ENCODE results near the gene CAMTA1. TPM values are rescaled to one million over a fixed set of nuclear protein-coding genes. Genes with fewer than 3 reads are reported as not detected.

The CAMTA1 gene
- total RNA-seq, 3 donors from 2014 or later: 73.4 to 114 (median 82.6) TPM

- Histone ChIP-seq H3K4me1 (ENCODE audit: low read depth) (no peaks in the 10 kb centered on the region), H3K36me3 (ENCODE audit: low read depth) (no peaks in the 10 kb centered on the region), H3K9me3 (no peaks in the 10 kb centered on the region), H3K4me3 (no peak overlapping the region)
- no peak for DNase-seq
- ATAC-seq: no peak
- TF ChIP-seq CTCF (IDR thresholded peaks at IDR 0.05): no peak
- intact Hi-C loops (cut with DNase I, micrococcal nuclease): no loop called here
These were observed 715.3 kb downstream of the CAMTA1 start for GRCh38 chr1:7500381-7501083.

GRCh38 chr1:7501084-7501491 is 715.8 kb downstream of the CAMTA1 start:
- intact Hi-C loops (cut with DNase I, micrococcal nuclease): no loop called here
- Histone ChIP-seq H3K4me1 (ENCODE audit: low read depth) (no peaks in the 10 kb centered on the region), H3K9me3 (no peaks in the 10 kb centered on the region), H3K36me3 (ENCODE audit: low read depth) (no peaks in the 10 kb centered on the region), H3K4me3 (no peak overlapping the region)
- no peak for TF ChIP-seq CTCF (IDR thresholded peaks at IDR 0.05)
- no peak for DNase-seq
- no peak for ATAC-seq

GRCh38 chr1:7501723-7502603 is 716.7 kb downstream of the CAMTA1 start:
- no peak for ATAC-seq
- intact Hi-C loops (cut with DNase I, micrococcal nuclease): no loop called here
- Histone ChIP-seq H3K36me3 (ENCODE audit: low read depth) (no peaks in the 10 kb centered on the region), H3K9me3 (no peaks in the 10 kb centered on the region), H3K4me1 (ENCODE audit: low read depth) (no peaks in the 10 kb centered on the region), H3K4me3 (no peak overlapping the region)
- DNase-seq: no peak
- TF ChIP-seq CTCF (IDR thresholded peaks at IDR 0.05): no peak

- no peak for TF ChIP-seq CTCF (IDR thresholded peaks at IDR 0.05)
- Histone ChIP-seq H3K4me3 (no peak overlapping the region), H3K4me1 (ENCODE audit: low read depth) (no peaks in the 10 kb centered on the region), H3K36me3 (ENCODE audit: low read depth) (no peaks in the 10 kb centered on the region), H3K9me3 (no peaks in the 10 kb centered on the region)
- ATAC-seq: no peak
- intact Hi-C loops (cut with DNase I, micrococcal nuclease): no loop called here
- no peak for DNase-seq
These were observed 718.6 kb downstream of the CAMTA1 start for GRCh38 chr1:7503691-7504437.

- Histone ChIP-seq H3K9me3 (no peaks in the 10 kb centered on the region), H3K36me3 (ENCODE audit: low read depth) (no peaks in the 10 kb centered on the region), H3K4me1 (ENCODE audit: low read depth) (peaks cover 2% of the 10 kb centered on the region), H3K4me3 (no peak overlapping the region)
- no peak for TF ChIP-seq CTCF (IDR thresholded peaks at IDR 0.05)
- DNase-seq (no peak), ATAC-seq (no peak)
- intact Hi-C loops (cut with DNase I, micrococcal nuclease): no loop called here
These were observed 719.1 kb downstream of the CAMTA1 start for GRCh38 chr1:7504438-7504720.

All from mucosa of descending colon (tissue), 3 donors.